Neuronal stem cell (in vitro differentiated cells): ENCODE data around the gene HES5.

ENCODE experiments used
- DNase-seq: peaks from one replicate; pipeline ENCODE4 v3.0.0-alpha.2; 2013; ENCODE audit warnings: low spot score
- H2AFZ ChIP-seq: one replicate; pipeline ENCODE4 v1.6.1; 2013; ENCODE audit warnings: mild to moderate bottlenecking, low read length, inconsistent platforms
- H2AK5ac ChIP-seq: 2 replicates; pipeline ENCODE4 v1.6.1; 2013; ENCODE audit warnings: low read depth, mild to moderate bottlenecking, inconsistent platforms, low read length, moderate library complexity, mixed read lengths
- H2BK120ac ChIP-seq: 2 replicates; pipeline ENCODE4 v1.6.1; 2013; ENCODE audit warnings: low read depth, mild to moderate bottlenecking, inconsistent platforms, low read length, moderate library complexity, mixed read lengths
- H2BK12ac ChIP-seq: one replicate; pipeline ENCODE4 v1.6.1; 2013; ENCODE audit warnings: low read length, inconsistent platforms
- H2BK15ac ChIP-seq: 2 replicates; pipeline ENCODE4 v1.6.1; 2013; ENCODE audit warnings: mild to moderate bottlenecking, low read length, inconsistent platforms, mixed read lengths
- H2BK5ac ChIP-seq: one replicate; pipeline ENCODE4 v1.6.1; 2013; ENCODE audit warnings: inconsistent platforms, mild to moderate bottlenecking, low read length, moderate library complexity
- H3K14ac ChIP-seq: one replicate; pipeline ENCODE4 v1.6.1; 2013; ENCODE audit warnings: low read length, inconsistent platforms
- H3K18ac ChIP-seq: 2 replicates; pipeline ENCODE4 v1.6.1; 2013; ENCODE audit warnings: low read length, inconsistent platforms
- H3K23ac ChIP-seq: 2 replicates; pipeline ENCODE4 v1.6.1; 2013; ENCODE audit warnings: low read depth, mild to moderate bottlenecking, mixed read lengths, low read length, inconsistent platforms; ENCODE audit not compliant: poor library complexity
- H3K27ac ChIP-seq: replicated peaks from 3 replicates; pipeline ENCODE4 v1.5.1; 2013; ENCODE audit warnings: low read length, inconsistent platforms
- H3K27me3 ChIP-seq, 3 experiments: 2 replicates each; pipeline ENCODE4 v1.6.1; 2013; ENCODE audit warnings: low read length in 3 of 3, mild to moderate bottlenecking in 2 of 3, inconsistent platforms in 1 of 3, low read depth in 1 of 3, mixed read lengths in 1 of 3, moderate library complexity in 1 of 3; ENCODE audit not compliant: control insufficient read depth in 3 of 3, insufficient read depth in 3 of 3
- H3K36me3 ChIP-seq, 2 donors: replicated peaks in 1 of 2; 2 replicates each; pipeline ENCODE4 v1.6.1; 2013; ENCODE audit warnings: low read length in 2 of 2; ENCODE audit not compliant: control insufficient read depth in 2 of 2, insufficient read depth in 2 of 2
- H3K4ac ChIP-seq: 2 replicates; pipeline ENCODE4 v1.6.1; 2013; ENCODE audit warnings: inconsistent platforms, mild to moderate bottlenecking, low read length, moderate library complexity
- H3K4me1 ChIP-seq, 2 donors: 1 replicate in 1 of 2; 2 replicates in 1 of 2; pipeline ENCODE4 v1.6.1; 2013; ENCODE audit warnings: low read length in 2 of 2, low read depth in 1 of 2; ENCODE audit not compliant: control insufficient read depth in 2 of 2, insufficient read depth in 1 of 2
- H3K4me2 ChIP-seq: one replicate; pipeline ENCODE4 v1.6.1; 2013; ENCODE audit warnings: mild to moderate bottlenecking, low read length, inconsistent platforms; ENCODE audit not compliant: insufficient read depth, poor library complexity, severe bottlenecking
- H3K4me3 ChIP-seq, 2 donors: 2 replicates each; pipeline ENCODE4 v1.5.1; 2013; ENCODE audit warnings: low read length in 2 of 2, mild to moderate bottlenecking in 2 of 2, inconsistent platforms in 1 of 2, moderate library complexity in 1 of 2
- H3K79me1 ChIP-seq: one replicate; pipeline ENCODE4 v1.6.1; 2013; ENCODE audit warnings: low read depth, mild to moderate bottlenecking, inconsistent platforms, low read length, moderate library complexity
- H3K9ac ChIP-seq: one replicate; pipeline ENCODE4 v1.6.1; 2013; ENCODE audit warnings: mild to moderate bottlenecking, low read depth, low read length, inconsistent platforms; ENCODE audit not compliant: poor library complexity
- H3K9me3 ChIP-seq, 2 donors: replicated peaks in 1 of 2; 2 replicates each; pipeline versions ENCODE3 to v1.6.1; 2013; ENCODE audit warnings: low read length in 2 of 2, mild to moderate bottlenecking in 2 of 2, inconsistent platforms in 1 of 2, low read depth in 1 of 2, mixed read lengths in 1 of 2, moderate library complexity in 1 of 2; ENCODE audit not compliant: control insufficient read depth in 2 of 2, insufficient read depth in 1 of 2
- H4K8ac ChIP-seq: one replicate; pipeline ENCODE4 v1.6.1; 2013; ENCODE audit warnings: low read depth, mild to moderate bottlenecking, inconsistent platforms, low read length, moderate library complexity
- H4K91ac ChIP-seq: one replicate; pipeline ENCODE4 v1.6.1; 2013; ENCODE audit warnings: low read length, low read depth, mild to moderate bottlenecking, inconsistent platforms; ENCODE audit not compliant: poor library complexity
- WGBS, 2 donors: extraction: QIAGEN DNeasy Blood & Tissue Kit; methylation state at CpG; one replicate each; pipeline ENCODE4 v1.1.7; 2013; ENCODE audit warnings: missing lambda C conversion rate in 2 of 2, mixed read lengths in 1 of 2; ENCODE audit not compliant: insufficient read length in 2 of 2, insufficient replicate concordance in 1 of 2; ENCODE audit errors: extremely low coverage in 2 of 2; 5-methylcytosine and 5-hydroxymethylcytosine counted together

The HES5 gene

DNA sequence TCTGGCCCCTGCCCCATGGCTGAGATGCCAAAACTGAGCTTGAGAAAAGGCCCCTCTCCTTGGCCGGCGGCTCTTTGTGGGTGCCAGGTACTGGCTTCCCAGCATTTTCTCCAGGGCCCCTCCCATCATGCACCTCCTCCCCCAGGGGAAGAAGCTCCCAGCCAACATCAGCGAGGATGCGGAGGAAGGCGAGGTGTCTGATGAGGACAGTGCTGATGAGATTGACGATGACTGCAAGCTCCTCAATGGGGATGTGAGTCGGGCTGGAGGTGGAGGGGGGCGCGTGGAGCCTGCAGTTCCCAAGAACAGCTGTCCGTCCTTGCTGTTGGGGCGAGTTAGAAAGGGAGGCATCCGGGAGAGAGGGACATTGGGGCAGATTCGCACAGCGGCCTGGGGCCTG, 40.4 kb downstream of the HES5 start:
- Histone ChIP-seq H3K27me3 (peaks cover 0 to 57% (median 0%) of the 10 kb centered on the region in 3 experiments), H3K9me3 (peaks cover 5 to 9% of the 10 kb centered on the region in 2 donors), H3K27ac (no peak overlapping the region), H3K36me3 (no peaks in the 10 kb centered on the region), H2AK5ac (peak overlapping the region; percentile 84), H2BK120ac (peak overlapping the region; percentile 81), H4K8ac (peak overlapping the region; percentile 17), H3K4me3 (no peak overlapping the region), H3K14ac (peak overlapping the region; percentile 17), H3K9ac (no peak overlapping the region), H3K4ac (no peak overlapping the region), H4K91ac (no peak overlapping the region), H2BK5ac (no peak overlapping the region), H3K23ac (peak overlapping the region; percentile 55), H2BK12ac (no peak overlapping the region), H3K4me2 (no peak overlapping the region), H3K4me1 (no peaks in the 10 kb centered on the region), H2BK15ac (no peak overlapping the region), H3K18ac (peak overlapping the region; percentile 70), H3K79me1 (peaks cover 2% of the 10 kb centered on the region), H2AFZ (no peak overlapping the region)
- WGBS, 2 donors, result no CpG with 5 or more reads among the region's 14 CpGs
- DNase-seq, result no peak

DNA sequence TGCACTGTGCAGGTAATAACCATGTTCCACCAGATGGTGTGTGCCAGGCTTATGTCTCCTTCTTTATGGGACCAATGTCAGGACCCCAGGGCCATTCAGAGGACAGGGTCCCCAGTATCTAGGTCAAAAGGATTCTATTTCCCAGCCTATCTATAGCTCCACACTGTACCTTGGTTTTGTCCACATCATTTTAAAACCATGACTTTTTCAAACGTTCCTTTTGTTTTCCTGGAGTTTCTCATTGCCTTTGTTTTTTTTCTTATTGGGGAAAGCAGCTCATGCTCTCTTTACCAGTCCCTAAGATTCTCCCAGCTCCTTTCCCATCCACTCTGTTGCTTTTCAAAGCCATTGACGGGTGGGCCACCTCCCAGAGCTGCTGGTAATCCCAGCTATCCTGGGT, 41.4 kb downstream of the HES5 start:
- Histone ChIP-seq H3K4me1 (no peaks in the 10 kb centered on the region), H3K23ac (no peak overlapping the region), H2BK12ac (no peak overlapping the region), H3K4me2 (no peak overlapping the region), H4K91ac (no peak overlapping the region), H3K14ac (no peak overlapping the region), H2BK5ac (no peak overlapping the region), H2AFZ (no peak overlapping the region), H3K4ac (no peak overlapping the region), H3K9me3 (peaks cover 5 to 9% of the 10 kb centered on the region in 2 donors), H2AK5ac (no peak overlapping the region), H3K36me3 (no peaks in the 10 kb centered on the region), H3K18ac (no peak overlapping the region), H3K79me1 (peaks cover 7% of the 10 kb centered on the region), H4K8ac (no peak overlapping the region), H2BK120ac (no peak overlapping the region), H3K27me3 (peaks cover 0 to 48% (median 0%) of the 10 kb centered on the region in 3 experiments), H2BK15ac (no peak overlapping the region), H3K9ac (no peak overlapping the region), H3K27ac (no peak overlapping the region), H3K4me3 (no peak overlapping the region)
- no CpG with 5 or more reads among the region's 2 CpGs for WGBS, 2 donors
- no peak for DNase-seq

DNA sequence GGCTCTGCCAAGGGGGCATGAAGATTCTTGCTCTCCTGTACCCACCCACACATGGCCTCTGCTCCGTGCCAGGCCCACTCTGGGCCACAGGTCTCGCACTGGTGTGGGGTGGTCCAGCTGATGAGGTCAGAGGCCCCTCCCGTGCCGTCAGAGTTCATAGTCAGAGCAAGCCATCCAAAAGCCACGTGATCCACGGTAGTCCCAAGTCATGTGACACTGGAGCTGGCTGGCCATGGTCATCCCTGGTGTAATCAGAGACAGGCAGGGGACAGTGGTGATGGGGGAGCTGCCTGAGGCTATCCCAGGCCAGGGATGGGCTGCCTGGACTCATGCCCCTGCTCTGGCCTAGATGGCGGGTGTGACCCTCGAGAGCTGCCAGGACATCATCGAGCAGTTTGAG, 43.5 kb downstream of the HES5 start:
- peaks cover 7% of the 10 kb centered on the region for H3K79me1 ChIP-seq
- peak overlapping the region; percentile 29 for H4K8ac ChIP-seq
- peaks cover 5 to 9% of the 10 kb centered on the region in 2 donors for H3K9me3 ChIP-seq
- H3K27me3 ChIP-seq, result peaks cover 0 to 32% (median 0%) of the 10 kb centered on the region in 3 experiments
- no peaks in the 10 kb centered on the region for H3K36me3 ChIP-seq
- H2BK5ac ChIP-seq, result peak overlapping the region; percentile 24
- peak overlapping the region; percentile 71 for H3K18ac ChIP-seq
- peak overlapping the region; percentile 90 for H2BK12ac ChIP-seq
- H2AFZ ChIP-seq, result no peak overlapping the region
- WGBS, 2 donors, result no CpG with 5 or more reads among the region's 9 CpGs
- H3K23ac ChIP-seq, result peak overlapping the region; percentile 92
- no peak overlapping the region for H4K91ac ChIP-seq
- no peak overlapping the region for H3K4me2 ChIP-seq
- H3K9ac ChIP-seq, result no peak overlapping the region
- peak overlapping the region; percentile 12 for H3K14ac ChIP-seq
- peak overlapping the region; percentile 81 for H2BK120ac ChIP-seq
- no peak overlapping the region for H3K4me3 ChIP-seq
- no peak overlapping the region for H3K4ac ChIP-seq
- H2BK15ac ChIP-seq, result no peak overlapping the region
- no peak for DNase-seq
- no peak overlapping the region for H3K27ac ChIP-seq
- H3K4me1 ChIP-seq, result no peaks in the 10 kb centered on the region
- peak overlapping the region; percentile 28 for H2AK5ac ChIP-seq

DNA sequence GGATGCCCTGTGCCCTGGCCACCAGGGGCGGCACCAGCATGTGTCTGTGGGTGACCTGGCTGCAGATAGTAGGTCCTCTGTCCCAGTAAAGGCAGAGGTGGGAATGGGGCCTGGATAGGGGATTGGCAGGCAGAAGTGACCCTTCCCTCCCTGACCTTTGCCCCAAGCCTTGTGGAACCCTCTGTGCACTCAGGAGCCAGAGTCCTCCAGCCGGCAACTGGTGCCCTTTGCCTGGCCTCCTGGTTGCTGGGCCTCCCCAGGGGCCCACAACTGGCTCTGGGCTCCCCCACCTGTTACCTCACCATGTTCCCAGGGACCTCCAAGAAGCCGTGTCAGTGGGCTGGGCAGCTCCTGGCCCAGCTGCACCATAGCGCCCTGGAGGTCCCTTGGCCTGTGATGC, 44.0 kb downstream of the HES5 start:
- no peak overlapping the region for H3K4ac ChIP-seq

More for the DNA sequence above, 44.0 kb downstream of the HES5 start:
- peaks cover 5 to 9% of the 10 kb centered on the region in 2 donors for H3K9me3 ChIP-seq
- H3K27ac ChIP-seq, result no peak overlapping the region
- H3K4me1 ChIP-seq, result no peaks in the 10 kb centered on the region
- H2AFZ ChIP-seq, result no peak overlapping the region
- no peak for DNase-seq
- peak overlapping the region; percentile 49 for H2BK15ac ChIP-seq
- H3K9ac ChIP-seq, result no peak overlapping the region
- H3K27me3 ChIP-seq, result peaks cover 0 to 32% (median 0%) of the 10 kb centered on the region in 3 experiments
- no peak overlapping the region for H3K4me3 ChIP-seq
- H3K79me1 ChIP-seq, result peaks cover 7% of the 10 kb centered on the region
- H2BK12ac ChIP-seq, result no peak overlapping the region
- no peak overlapping the region for H2BK120ac ChIP-seq
- H4K91ac ChIP-seq, result no peak overlapping the region
- peak overlapping the region; percentile 52 for H2AK5ac ChIP-seq
- H3K23ac ChIP-seq, result no peak overlapping the region
- H3K14ac ChIP-seq, result peak overlapping the region; percentile 89
- WGBS, 2 donors, result no CpG with 5 or more reads among the region's 4 CpGs
- H3K36me3 ChIP-seq, result no peaks in the 10 kb centered on the region
- H3K18ac ChIP-seq, result peak overlapping the region; percentile 48
- H3K4me2 ChIP-seq, result no peak overlapping the region
- peak overlapping the region; percentile 24 for H2BK5ac ChIP-seq
- no peak overlapping the region for H4K8ac ChIP-seq
